GM12878 (cell line): ENCODE data around the gene THSD4. TPM values are rescaled to one million over a fixed set of nuclear protein-coding genes. Genes with fewer than 3 reads are reported as not detected.

ENCODE experiments used
- ATAC-seq: fragments of 200-7000 bp; cut with Tn5 transposase; 3 replicates; pipeline ENCODE4 v1.9.1; 2020; ENCODE audit warnings: mild to moderate bottlenecking, moderate library complexity
- BruUV-seq: library from RNA; stranded (reverse); fragments of 400-500 nt; replicated peaks from 2 replicates; lab custom pipeline; 2021; lab: Mats Ljungman, UMichigan
- CTCF ChIA-PET: fragments of 300-600 bp; sonication (Branson Sonifier 250); formaldehyde crosslinking; extraction: SDS; loops from one replicate; lab custom pipeline; 2021; ENCODE audit warnings: inconsistent platforms; lab: Yijun Ruan, JAX
- POLR2A ChIA-PET: fragments of 350-600 bp; formaldehyde crosslinking; extraction: SDS; loops from one replicate; lab custom pipeline; 2021; ENCODE audit warnings: inconsistent platforms; lab: Charles Lee
- RAD21 ChIA-PET: fragments of 300-600 bp; sonication (Branson Sonifier 250); formaldehyde crosslinking; loops from one replicate; lab custom pipeline; 2023; ENCODE audit warnings: antibody characterized with exemption; ENCODE audit not compliant: unreplicated experiment; lab: Charles Lee
- SMC1A ChIA-PET: fragments of 300-600 bp; sonication (Branson Sonifier 250); formaldehyde crosslinking; loops from one replicate; lab custom pipeline; 2023; ENCODE audit not compliant: unreplicated experiment, uncharacterized antibody; lab: Charles Lee
- DNase-seq: peaks from one replicate; pipeline ENCODE4 v3.0.0-alpha.2; 2011; ENCODE audit warnings: low read depth, low spot score
- FAIRE-seq: peaks from 3 replicates; lab custom pipeline; 2011; peaks lifted over from hg19 to GRCh38; lab: Jason Lieb, UNC
- H2AFZ ChIP-seq: 2 replicates; pipeline ENCODE4 v1.6.0; 2011; ENCODE audit warnings: low read depth, low read length, control low read depth; ENCODE audit not compliant: control insufficient read depth
- H3K27ac ChIP-seq: 2 replicates; pipeline ENCODE4 v1.5.1; 2011; ENCODE audit warnings: control low read depth; ENCODE audit not compliant: control insufficient read depth, insufficient read depth
- H3K27me3 ChIP-seq, 2 experiments: replicated peaks in 1 of 2; 2 replicates each; pipeline versions ENCODE4 v1.6.0 to v1.6.1; 2011; ENCODE audit warnings: low read length in 1 of 2; ENCODE audit not compliant: control insufficient read depth in 2 of 2, insufficient read depth in 2 of 2
- H3K36me3 ChIP-seq, 2 experiments: 2 replicates each; pipeline ENCODE4 v1.5.1; 2011; ENCODE audit warnings: low read length in 1 of 2; ENCODE audit not compliant: control insufficient read depth in 2 of 2, insufficient read depth in 2 of 2
- H3K4me1 ChIP-seq: 2 replicates; pipeline ENCODE4 v1.6.1; 2011; ENCODE audit warnings: mild to moderate bottlenecking, low read length, moderate library complexity, mixed read lengths; ENCODE audit not compliant: control insufficient read depth, insufficient read depth
- H3K4me2 ChIP-seq: 2 replicates; pipeline ENCODE4 v1.6.0; 2011; ENCODE audit warnings: control low read depth; ENCODE audit not compliant: control insufficient read depth, insufficient read depth
- H3K4me3 ChIP-seq: fragments of 200-600 bp; sonication (generic); 2 replicates; pipeline ENCODE4 v1.5.1; 2016
- H3K79me2 ChIP-seq: 2 replicates; pipeline ENCODE4 v1.6.0; 2011; ENCODE audit warnings: low read length; ENCODE audit not compliant: control insufficient read depth, insufficient read depth
- H3K9ac ChIP-seq: 2 replicates; pipeline ENCODE4 v1.8.0; 2011; ENCODE audit warnings: low read length, control low read depth, mixed read lengths; ENCODE audit not compliant: control insufficient read depth, insufficient read depth
- H3K9me3 ChIP-seq: replicated peaks from 3 replicates; pipeline ENCODE4 v1.5.1; 2011; ENCODE audit warnings: mild to moderate bottlenecking, low read length; ENCODE audit not compliant: control insufficient read depth, insufficient read depth
- H4K20me1 ChIP-seq: 2 replicates; pipeline ENCODE4 v1.6.0; 2011; ENCODE audit not compliant: control insufficient read depth, insufficient read depth
- CTCF ChIP-seq, 3 experiments: IDR thresholded peaks in 2 of 3; conservative IDR thresholded peaks in 1 of 3; 2 replicates each; pipeline ENCODE4 v1.5.1; 2011; ENCODE audit warnings: low read depth in 3 of 3, low read length in 3 of 3, mild to moderate bottlenecking in 3 of 3, control low read depth in 2 of 3, moderate library complexity in 2 of 3, inconsistent platforms in 1 of 3, mixed read lengths in 1 of 3; ENCODE audit not compliant: control insufficient read depth in 2 of 3, insufficient read depth in 1 of 3; ENCODE audit errors: extremely low read depth in 1 of 3
- CUX1 ChIP-seq: IDR thresholded peaks from 2 replicates; pipeline ENCODE4 v1.6.1; 2012; ENCODE audit warnings: improper control_type of control experiment, low read depth, low read length; ENCODE audit not compliant: insufficient replicate concordance
- EZH2 ChIP-seq: IDR thresholded peaks from 2 replicates; pipeline ENCODE4 v1.6.1; 2012; ENCODE audit warnings: low read depth, mild to moderate bottlenecking, control low read depth, inconsistent platforms, low read length, borderline replicate concordance; ENCODE audit not compliant: control insufficient read depth
- MEF2A ChIP-seq: IDR thresholded peaks from 2 replicates; pipeline ENCODE4 v1.6.1; 2011; ENCODE audit warnings: low read depth, mild to moderate bottlenecking, low read length, moderate library complexity; ENCODE audit not compliant: insufficient read depth
- NFXL1 ChIP-seq: fragments of 450-650 bp; IDR thresholded peaks from 2 replicates; pipeline ENCODE4 v1.6.1; 2017; ENCODE audit warnings: antibody characterized with exemption, mild to moderate bottlenecking, borderline replicate concordance
- ZBTB40 ChIP-seq: fragments of 450-650 bp; IDR thresholded peaks from 2 replicates; pipeline ENCODE4 v1.6.1; 2016; ENCODE audit warnings: mild to moderate bottlenecking, moderate library complexity, borderline replicate concordance
- ZNF687 ChIP-seq: fragments of 450-650 bp; IDR thresholded peaks from 2 replicates; pipeline ENCODE4 v1.6.1; 2017; ENCODE audit warnings: mild to moderate bottlenecking, moderate library complexity
- WGBS: methylation state at CpG from one replicate; pipeline ENCODE4 v1.1.6; 2016; ENCODE audit warnings: low lambda C conversion rate; ENCODE audit not compliant: insufficient replicate concordance, insufficient coverage; ENCODE audit errors: missing lambda C conversion rate; 5-methylcytosine and 5-hydroxymethylcytosine counted together
- in situ Hi-C: fragments of 300-500 bp; cut with MboI; formaldehyde crosslinking; loops from 9 replicates; pipeline ENCODE4 v1.14.3; 2018; ENCODE audit warnings: mixed read lengths
- intact Hi-C: fragments of 100-400 bp; cut with micrococcal nuclease; formaldehyde crosslinking; loops from one replicate; pipeline ENCODE4 v1.14.2; 2022; ENCODE audit not compliant: unreplicated experiment
- polyA plus RNA-seq, 11 experiments: library from polyadenylated mRNA; depleted of rRNA in 4 of 11; unstranded in 6 of 11; stranded (reverse) in 5 of 11; fragments of >200 nt; fragmentation: Nextera tagmentation in 4 of 11; fragmentation: Illumina TruSeq in 1 of 11; extraction: Ambion mirVana in 4 of 11; extraction: Trizol in 1 of 11; gene quantifications; 1 replicate in 1 of 11; 2 replicates in 10 of 11; pipeline versions ENCODE4 v1.2.1 to v1.2.3, GENCODE V29; 2011 to 2016; ENCODE audit warnings: inconsistent platforms in 2 of 11, missing spikeins in 2 of 11, low read depth in 1 of 11
- total RNA-seq, 4 experiments: library from RNA; depleted of rRNA in 3 of 4; stranded (reverse); fragments of >200 nt in 3 of 4; fragmentation: Illumina TruSeq in 1 of 4; extraction: Trizol in 1 of 4; gene quantifications; 2 replicates each; pipeline versions ENCODE4 v1.2.1 to v1.2.3, GENCODE V29; 2013 to 2021

Gene THSD4
- total and polyA plus RNA-seq, 10 of the 15 experiments (the other 5 are each of a cell fraction or from before 2014, with no cell fraction given) = 0.04 to 0.13 (median 0.05) TPM; not detected in 7

- no peaks in the 10 kb centered on the region for H3K36me3 ChIP-seq
- H3K9me3 ChIP-seq = no peaks in the 10 kb centered on the region; the same call in 2 of the 3 replicates
- H2AFZ ChIP-seq = no peak overlapping the region
- H3K4me3 ChIP-seq = no peak overlapping the region
- no TSS peak for BruUV-seq
- peaks cover 12% of the 10 kb centered on the region for H3K4me1 ChIP-seq
- intact Hi-C loops (no loop called here), in situ Hi-C loops (no loop called here)
- no peak for DNase-seq
- ChIA-PET POLR2A (no interaction called here), SMC1A (no interaction called here), CTCF (no interaction called here), RAD21 (no interaction called here)
- H3K27ac ChIP-seq = no peak overlapping the region
- no peaks in the 10 kb centered on the region for H3K79me2 ChIP-seq
- no peak for FAIRE-seq
- H4K20me1 ChIP-seq = no peaks in the 10 kb centered on the region
- WGBS = 2% methylated on average over 2 of the region's 2 CpGs
- ATAC-seq = no peak
- H3K27me3 ChIP-seq = no peaks in the 10 kb centered on the region
- H3K4me2 ChIP-seq = no peak overlapping the region
- H3K9ac ChIP-seq = no peak overlapping the region
- no peak for TF ChIP-seq NFXL1
- no peak for TF ChIP-seq EZH2
- no peak for TF ChIP-seq MEF2A
- no peak for TF ChIP-seq ZNF687
- TF ChIP-seq ZBTB40 = no peak
- TF ChIP-seq CTCF (IDR thresholded peaks at IDR 0.05 in 2 of 3, conservative IDR thresholded peaks at IDR 0.05 in 1 of 3; ENCODE audit: control insufficient read depth in 2 of 3, extremely low read depth in 1 of 3, insufficient read depth in 1 of 3, low read depth in 3 of 3, low read length in 3 of 3) = no peak
- TF ChIP-seq CUX1 = no peak
Observed at GRCh38 chr15:71678191-71678590, 562.9 kb downstream of the THSD4 start.
